Measurements from ENCODE around the gene ANKS3. TPM values are rescaled to one million over a fixed set of nuclear protein-coding genes. Genes with fewer than 3 reads are reported as not detected.

Gene ANKS3
- polyA plus RNA-seq, 1 of the 3 experiments (the other 2 are of a cell fraction): 42.2 TPM

DNA sequence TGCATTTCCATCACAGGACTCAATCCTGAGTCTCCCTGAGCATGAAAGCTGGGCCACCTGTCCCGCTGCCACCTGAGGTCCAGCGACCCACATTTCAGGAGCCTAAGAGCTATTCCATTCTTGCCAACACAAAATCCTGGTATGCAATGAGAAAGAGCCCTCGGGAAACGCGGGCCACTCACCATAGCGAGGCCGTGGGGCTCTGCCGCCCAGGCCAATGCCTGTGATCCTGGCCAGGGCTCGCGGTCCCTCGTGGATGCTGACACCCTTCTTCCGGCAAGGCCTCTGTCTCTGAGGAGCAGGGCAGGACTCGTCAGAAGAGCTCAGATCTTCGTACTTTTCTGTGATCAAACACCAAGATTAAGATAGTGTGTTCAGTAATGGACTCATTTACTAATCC lies 29.2 kb downstream of the ANKS3 start:
- Histone ChIP-seq H3K27ac (ENCODE audit: low read depth in 2 of 2, low read length in 1 of 2) (no peak overlapping the region), H3K27me3 (ENCODE audit: insufficient read depth) (no peaks in the 10 kb centered on the region), H3K79me2 (ENCODE audit: insufficient read depth) (peaks cover 23% of the 10 kb centered on the region), H3K9me3 (no peaks in the 10 kb centered on the region), H3F3A (replicated peaks; ENCODE audit: insufficient read depth) (peaks cover 8% of the 10 kb centered on the region), H3K36me3 (replicated peaks in 1 of 2; ENCODE audit: control insufficient read depth in 1 of 2, insufficient read depth in 2 of 2, low read length in 1 of 2) (peaks cover 10 to 48% of the 10 kb centered on the region in 2 experiments), H3K4me1 (ENCODE audit: control insufficient read depth in 1 of 2, insufficient read depth in 2 of 2, low read depth in 1 of 2, low read length in 1 of 2) (no peaks in the 10 kb centered on the region), H3K4me3 (ENCODE audit: low read depth in 2 of 2, low read length in 1 of 2) (no peak overlapping the region), H3K4me2 (no peak overlapping the region), H3K9me2 (no peaks in the 10 kb centered on the region), H3K9ac (no peak overlapping the region), H2AFZ (ENCODE audit: low read depth) (no peak overlapping the region), H4K20me1 (ENCODE audit: insufficient read depth) (no peaks in the 10 kb centered on the region)
- DNase-seq: no peak
- POLR2A ChIA-PET: interaction anchor here (1.6 kb wide), 1 partner anchor 11 kb away, joined by 4 read pairs; the partner anchor contains the start of gene NUDT16L1
- 99% methylated on average over 9 of the region's 14 CpGs for WGBS (ENCODE audit: low lambda C conversion rate)
- no peak for TF ChIP-seq USF2 (IDR thresholded peaks at IDR 0.05; ENCODE audit: borderline replicate concordance, low read depth, low read length)
- no peak for TF ChIP-seq EZH2phosphoT487 (IDR thresholded peaks at IDR 0.05; ENCODE audit: borderline replicate concordance, low read depth)
- TF ChIP-seq TAF1 (IDR thresholded peaks at IDR 0.05; ENCODE audit: borderline replicate concordance, low read depth, low read length): no peak
- TF ChIP-seq PBX3 (IDR thresholded peaks at IDR 0.05): no peak
- TF ChIP-seq, protein P1, sequence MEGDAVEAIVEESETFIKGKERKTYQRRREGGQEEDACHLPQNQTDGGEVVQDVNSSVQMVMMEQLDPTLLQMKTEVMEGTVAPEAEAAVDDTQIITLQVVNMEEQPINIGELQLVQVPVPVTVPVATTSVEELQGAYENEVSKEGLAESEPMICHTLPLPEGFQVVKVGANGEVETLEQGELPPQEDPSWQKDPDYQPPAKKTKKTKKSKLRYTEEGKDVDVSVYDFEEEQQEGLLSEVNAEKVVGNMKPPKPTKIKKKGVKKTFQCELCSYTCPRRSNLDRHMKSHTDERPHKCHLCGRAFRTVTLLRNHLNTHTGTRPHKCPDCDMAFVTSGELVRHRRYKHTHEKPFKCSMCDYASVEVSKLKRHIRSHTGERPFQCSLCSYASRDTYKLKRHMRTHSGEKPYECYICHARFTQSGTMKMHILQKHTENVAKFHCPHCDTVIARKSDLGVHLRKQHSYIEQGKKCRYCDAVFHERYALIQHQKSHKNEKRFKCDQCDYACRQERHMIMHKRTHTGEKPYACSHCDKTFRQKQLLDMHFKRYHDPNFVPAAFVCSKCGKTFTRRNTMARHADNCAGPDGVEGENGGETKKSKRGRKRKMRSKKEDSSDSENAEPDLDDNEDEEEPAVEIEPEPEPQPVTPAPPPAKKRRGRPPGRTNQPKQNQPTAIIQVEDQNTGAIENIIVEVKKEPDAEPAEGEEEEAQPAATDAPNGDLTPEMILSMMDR (IDR thresholded peaks at IDR 0.05): no peak
- TF ChIP-seq, protein P2, sequence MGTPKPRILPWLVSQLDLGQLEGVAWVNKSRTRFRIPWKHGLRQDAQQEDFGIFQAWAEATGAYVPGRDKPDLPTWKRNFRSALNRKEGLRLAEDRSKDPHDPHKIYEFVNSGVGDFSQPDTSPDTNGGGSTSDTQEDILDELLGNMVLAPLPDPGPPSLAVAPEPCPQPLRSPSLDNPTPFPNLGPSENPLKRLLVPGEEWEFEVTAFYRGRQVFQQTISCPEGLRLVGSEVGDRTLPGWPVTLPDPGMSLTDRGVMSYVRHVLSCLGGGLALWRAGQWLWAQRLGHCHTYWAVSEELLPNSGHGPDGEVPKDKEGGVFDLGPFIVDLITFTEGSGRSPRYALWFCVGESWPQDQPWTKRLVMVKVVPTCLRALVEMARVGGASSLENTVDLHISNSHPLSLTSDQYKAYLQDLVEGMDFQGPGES (IDR thresholded peaks at IDR 0.05; ENCODE audit: low read depth, low read length): no peak
- no peak for TF ChIP-seq SIN3A (IDR thresholded peaks at IDR 0.05; ENCODE audit: borderline replicate concordance, low read depth, low read length)
- no peak for TF ChIP-seq FOSL2 (IDR thresholded peaks at IDR 0.05; ENCODE audit: borderline replicate concordance, low read depth)
- no peak for TF ChIP-seq MEF2A (IDR thresholded peaks at IDR 0.05; ENCODE audit: borderline replicate concordance, low read depth)
- TF ChIP-seq TEAD4 (IDR thresholded peaks at IDR 0.05; ENCODE audit: borderline replicate concordance, insufficient read depth): no peak
- TF ChIP-seq GABPA (IDR thresholded peaks at IDR 0.05; ENCODE audit: low read depth): no peak
- no peak for TF ChIP-seq JUND (IDR thresholded peaks at IDR 0.05)
- TF ChIP-seq FOXM1 (IDR thresholded peaks at IDR 0.05; ENCODE audit: low read depth): no peak
- CTCF ChIA-PET: no interaction called here
